Right atrium auricular region (tissue), 2 donors: ENCODE results near the gene C8A. TPM values are rescaled to one million over a fixed set of nuclear protein-coding genes. Genes with fewer than 3 reads are reported as not detected.

ENCODE experiments used
- DNase-seq: peaks from one replicate; pipeline ENCODE4 v3.0.0-alpha.2; 2019; ENCODE audit warnings: low spot score
- H3K27ac ChIP-seq, 2 donors: fragments of 200-600 bp; sonication (generic); 1 replicate in 1 of 2; 2 replicates in 1 of 2; pipeline ENCODE4 v1.5.1; 2016 to 2019
- H3K27me3 ChIP-seq, 2 donors: fragments of 200-600 bp; sonication (generic); one replicate each; pipeline versions ENCODE4 v1.5.1 to v1.6.0; 2017 to 2019
- H3K36me3 ChIP-seq: fragments of 200-600 bp; sonication (generic); one replicate; pipeline ENCODE4 v1.5.1; 2016
- H3K4me1 ChIP-seq, 2 donors: fragments of 200-600 bp; sonication (generic); one replicate each; pipeline versions ENCODE4 v1.5.1 to v1.6.0; 2017 to 2019
- H3K4me3 ChIP-seq, 2 donors: fragments of 200-600 bp; sonication (generic); 1 replicate in 1 of 2; 2 replicates in 1 of 2; pipeline ENCODE4 v1.5.1; 2017 to 2019; ENCODE audit warnings: mild to moderate bottlenecking in 1 of 2, moderate library complexity in 1 of 2
- H3K9me3 ChIP-seq, 2 donors: fragments of 200-600 bp; sonication (generic); one replicate each; pipeline ENCODE4 v1.5.1; 2019
- CTCF ChIP-seq, 2 donors: fragments of 200-600 bp; sonication (generic); IDR thresholded peaks; one replicate each; pipeline ENCODE4 v1.5.1; 2019; ENCODE audit warnings: antibody characterized with exemption in 2 of 2
- total RNA-seq, 2 donors: library from RNA; depleted of rRNA; stranded (reverse); fragments of >200 nt; gene quantifications; one replicate each; pipeline ENCODE4 v1.1.0, GENCODE V29; 2016

The C8A gene
- total RNA-seq, 2 donors from 2014 or later, result not detected

DNA sequence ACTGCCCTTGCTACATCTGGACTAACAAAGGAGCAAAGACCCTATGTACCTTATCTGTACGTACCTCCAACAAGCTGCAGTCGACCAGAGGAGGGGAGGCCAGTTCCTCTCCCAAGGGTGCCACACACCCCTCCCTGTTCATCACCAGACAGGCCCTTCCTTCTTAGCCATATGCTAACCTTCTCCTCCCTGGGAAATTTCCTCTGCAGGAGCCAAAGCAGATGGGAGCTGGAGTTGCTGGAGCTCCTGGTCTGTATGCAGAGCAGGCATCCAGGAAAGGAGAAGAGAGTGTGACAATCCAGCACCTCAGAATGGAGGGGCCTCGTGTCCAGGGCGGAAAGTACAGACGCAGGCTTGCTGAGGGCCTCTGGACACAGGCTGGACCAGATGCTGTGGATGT lies 62.8 kb downstream of the C8A start:
- H3K27ac ChIP-seq, result no peak overlapping the region
- H3K9me3 ChIP-seq, result no peaks in the 10 kb centered on the region
- no peak for DNase-seq
- H3K4me3 ChIP-seq, result no peak overlapping the region
- H3K36me3 ChIP-seq, result no peaks in the 10 kb centered on the region
- no peaks in the 10 kb centered on the region for H3K4me1 ChIP-seq
- no peak for TF ChIP-seq CTCF (IDR thresholded peaks at IDR 0.05)
- H3K27me3 ChIP-seq, result no peaks in the 10 kb centered on the region

- no peak overlapping the region for H3K27ac ChIP-seq
- H3K27me3 ChIP-seq, result no peaks in the 10 kb centered on the region
- H3K4me1 ChIP-seq, result no peaks in the 10 kb centered on the region
- no peak overlapping the region for H3K4me3 ChIP-seq
- no peaks in the 10 kb centered on the region for H3K9me3 ChIP-seq
- no peaks in the 10 kb centered on the region for H3K36me3 ChIP-seq
- DNase-seq, result no peak
- no peak for TF ChIP-seq CTCF (IDR thresholded peaks at IDR 0.05)
Measured at GRCh38 chr1:56920591-56921001, 66.0 kb downstream of the C8A start.

DNA sequence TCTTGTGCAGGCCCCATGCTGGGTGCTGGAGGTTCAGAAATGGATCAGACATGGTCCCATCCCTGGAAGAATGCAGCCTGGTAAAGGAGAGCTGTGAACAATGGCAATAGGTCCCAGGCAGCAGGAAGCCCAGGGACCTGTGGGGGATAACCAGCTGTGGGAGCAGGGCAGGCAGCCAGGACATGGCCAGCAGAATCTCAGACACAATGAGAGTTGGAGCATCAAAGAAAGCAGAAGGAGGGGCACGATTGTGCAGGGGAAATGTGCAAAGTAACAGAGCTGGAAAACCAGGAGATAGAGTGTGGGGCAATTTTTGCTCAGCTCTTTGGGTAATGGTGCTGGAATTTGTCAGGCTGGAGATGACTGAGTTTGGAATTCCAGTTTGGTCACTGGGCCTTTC lies 66.9 kb downstream of the C8A start:
- Histone ChIP-seq H3K27me3 (no peaks in the 10 kb centered on the region), H3K27ac (no peak overlapping the region), H3K4me3 (no peak overlapping the region), H3K4me1 (no peaks in the 10 kb centered on the region), H3K36me3 (no peaks in the 10 kb centered on the region), H3K9me3 (no peaks in the 10 kb centered on the region)
- TF ChIP-seq CTCF (IDR thresholded peaks at IDR 0.05), result no peak
- no peak for DNase-seq

- no peaks in the 10 kb centered on the region for H3K9me3 ChIP-seq
- H3K4me1 ChIP-seq, result no peaks in the 10 kb centered on the region
- H3K4me3 ChIP-seq, result no peak overlapping the region
- TF ChIP-seq CTCF (IDR thresholded peaks at IDR 0.05), result no peak
- no peaks in the 10 kb centered on the region for H3K36me3 ChIP-seq
- H3K27me3 ChIP-seq, result no peaks in the 10 kb centered on the region
- DNase-seq, result no peak
- no peak overlapping the region for H3K27ac ChIP-seq
Measured at GRCh38 chr1:56922070-56922469, 67.5 kb downstream of the C8A start.

DNA sequence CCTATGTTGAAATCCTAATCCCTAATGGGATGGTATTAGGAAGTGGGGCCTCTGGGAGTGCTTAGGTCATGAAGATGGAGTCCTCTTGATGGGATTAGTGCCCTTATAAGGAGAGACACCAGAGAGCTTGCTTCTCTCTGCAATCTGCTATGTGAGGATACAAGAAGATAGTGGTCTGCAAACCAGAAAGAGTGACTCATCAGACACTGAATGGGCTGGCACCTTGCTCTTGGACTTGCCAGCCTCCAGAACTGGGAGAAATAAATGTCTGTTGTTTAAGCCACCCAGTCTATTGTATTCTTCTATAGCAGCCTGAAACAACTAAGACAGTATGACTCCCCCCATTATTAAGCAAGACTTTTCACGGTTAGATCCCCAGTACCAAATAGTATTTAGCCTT lies 67.9 kb downstream of the C8A start:
- H3K27ac ChIP-seq, result no peak overlapping the region

More for the DNA sequence above, 67.9 kb downstream of the C8A start:
- Histone ChIP-seq H3K4me1 (no peaks in the 10 kb centered on the region), H3K9me3 (no peaks in the 10 kb centered on the region), H3K27me3 (no peaks in the 10 kb centered on the region), H3K36me3 (no peaks in the 10 kb centered on the region), H3K4me3 (no peak overlapping the region)
- DNase-seq, result no peak
- TF ChIP-seq CTCF (IDR thresholded peaks at IDR 0.05), result no peak
